HFFc6 (cell line): ENCODE results near the gene OOSP4B. TPM values are rescaled to one million over a fixed set of nuclear protein-coding genes. Genes with fewer than 3 reads are reported as not detected.
"Not testable (repeated sequence)": the region's sequence is repeated elsewhere in the genome, so short reads cannot be mapped to it uniquely, and the experiment has no call there.

Source experiments
- DNase-seq: peaks from one replicate; pipeline ENCODE4 v3.0.0-alpha.2; 2018
- H3K27ac Mint-ChIP-seq: 2 replicates; pipeline ENCODE4 v1.8.0; 2020; ENCODE audit warnings: mild to moderate bottlenecking, mixed read lengths
- H3K27me3 Mint-ChIP-seq: 2 replicates; pipeline ENCODE4 v1.8.0; 2021; ENCODE audit warnings: mild to moderate bottlenecking, moderate library complexity, mixed read lengths; ENCODE audit not compliant: insufficient read depth
- H3K36me3 Mint-ChIP-seq: 2 replicates; pipeline ENCODE4 v1.8.0; 2021; ENCODE audit warnings: low read depth, mixed read lengths
- H3K4me1 Mint-ChIP-seq: 2 replicates; pipeline ENCODE4 v1.8.0; 2020; ENCODE audit warnings: low read depth, mixed read lengths
- H3K4me3 Mint-ChIP-seq: 2 replicates; pipeline ENCODE4 v1.8.0; 2020; ENCODE audit warnings: mild to moderate bottlenecking, moderate library complexity, mixed read lengths
- H3K9me3 Mint-ChIP-seq: 2 replicates; pipeline ENCODE4 v1.8.0; 2020; ENCODE audit warnings: mild to moderate bottlenecking, mixed read lengths
- total RNA-seq, 6 experiments: library from RNA; stranded (reverse); fragmentation: NEBNext Ultra II Directional; extraction: Animal tissue kit (Norgen Biotek cat#: 25700); gene quantifications; 2 replicates in 1 of 6; 3 replicates in 5 of 6; pipeline ENCODE4 v1.2.3, GENCODE V29; 2021
- TF ChIP-seq, protein P1 (sequence below): fragments of 200-600 bp; sonication (generic); IDR thresholded peaks from 2 replicates; pipeline ENCODE4 v1.5.0; 2021; ENCODE audit warnings: antibody characterized with exemption, mild to moderate bottlenecking

Gene OOSP4B
- total RNA-seq, 6 experiments from 2014 or later: not detected

DNA sequence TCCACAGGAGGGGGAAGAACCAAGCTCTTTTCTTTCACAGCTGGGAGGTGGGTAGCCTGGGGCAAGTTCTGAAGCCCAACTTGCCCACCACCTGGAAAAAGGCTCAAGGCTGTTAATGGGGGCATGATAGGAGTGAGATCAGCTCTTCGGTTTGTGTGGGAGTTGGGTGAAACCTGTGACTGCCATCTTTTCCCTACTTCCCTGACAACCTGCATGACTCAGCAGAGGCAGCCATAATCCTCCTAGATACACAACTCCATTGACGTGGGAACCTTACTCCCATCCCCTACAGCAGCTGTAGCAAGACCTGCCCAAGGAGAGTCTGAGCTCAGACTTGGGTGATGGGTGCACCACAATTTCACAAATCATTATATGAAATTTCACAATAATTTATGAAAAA is 13.3 kb upstream of the OOSP4B start:
- Mint-ChIP-seq H3K27ac (no peak overlapping the region), H3K27me3 (peaks cover 2% of the 10 kb centered on the region; the same call in 1 of the 2 replicates), H3K4me3 (no peak overlapping the region), H3K9me3 (peaks cover 12% of the 10 kb centered on the region), H3K36me3 (no peaks in the 10 kb centered on the region), H3K4me1 (no peaks in the 10 kb centered on the region)
- no peak for DNase-seq
- TF ChIP-seq, protein P1, sequence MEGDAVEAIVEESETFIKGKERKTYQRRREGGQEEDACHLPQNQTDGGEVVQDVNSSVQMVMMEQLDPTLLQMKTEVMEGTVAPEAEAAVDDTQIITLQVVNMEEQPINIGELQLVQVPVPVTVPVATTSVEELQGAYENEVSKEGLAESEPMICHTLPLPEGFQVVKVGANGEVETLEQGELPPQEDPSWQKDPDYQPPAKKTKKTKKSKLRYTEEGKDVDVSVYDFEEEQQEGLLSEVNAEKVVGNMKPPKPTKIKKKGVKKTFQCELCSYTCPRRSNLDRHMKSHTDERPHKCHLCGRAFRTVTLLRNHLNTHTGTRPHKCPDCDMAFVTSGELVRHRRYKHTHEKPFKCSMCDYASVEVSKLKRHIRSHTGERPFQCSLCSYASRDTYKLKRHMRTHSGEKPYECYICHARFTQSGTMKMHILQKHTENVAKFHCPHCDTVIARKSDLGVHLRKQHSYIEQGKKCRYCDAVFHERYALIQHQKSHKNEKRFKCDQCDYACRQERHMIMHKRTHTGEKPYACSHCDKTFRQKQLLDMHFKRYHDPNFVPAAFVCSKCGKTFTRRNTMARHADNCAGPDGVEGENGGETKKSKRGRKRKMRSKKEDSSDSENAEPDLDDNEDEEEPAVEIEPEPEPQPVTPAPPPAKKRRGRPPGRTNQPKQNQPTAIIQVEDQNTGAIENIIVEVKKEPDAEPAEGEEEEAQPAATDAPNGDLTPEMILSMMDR: no peak

DNA sequence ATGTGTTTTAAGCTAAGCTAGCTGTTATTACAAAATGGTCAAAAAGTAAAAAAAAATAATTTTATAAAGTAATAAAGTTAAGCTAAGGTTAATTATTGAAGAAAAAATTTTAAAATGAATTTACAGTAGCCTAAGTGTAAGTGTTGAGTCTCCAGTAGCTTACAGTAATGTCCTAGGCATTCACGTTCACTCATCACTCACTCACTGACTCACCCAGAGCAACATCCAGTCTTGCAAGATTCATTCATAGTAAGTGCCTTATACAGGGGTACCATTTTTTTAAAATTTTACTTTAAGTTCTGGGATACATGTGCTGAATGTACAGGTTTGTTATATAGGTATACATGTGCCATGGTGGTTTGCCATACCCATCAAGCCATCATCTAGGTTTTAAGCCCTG is 11.6 kb upstream of the OOSP4B start:
- DNase-seq: no peak
- Mint-ChIP-seq H3K27me3 (peaks cover 2% of the 10 kb centered on the region; the same call in 1 of the 2 replicates), H3K4me1 (no peaks in the 10 kb centered on the region), H3K9me3 (peaks cover 12% of the 10 kb centered on the region), H3K27ac (no peak overlapping the region), H3K4me3 (no peak overlapping the region), H3K36me3 (no peaks in the 10 kb centered on the region; the same call in 1 of the 2 replicates)
- TF ChIP-seq, protein P1: no peak

DNA sequence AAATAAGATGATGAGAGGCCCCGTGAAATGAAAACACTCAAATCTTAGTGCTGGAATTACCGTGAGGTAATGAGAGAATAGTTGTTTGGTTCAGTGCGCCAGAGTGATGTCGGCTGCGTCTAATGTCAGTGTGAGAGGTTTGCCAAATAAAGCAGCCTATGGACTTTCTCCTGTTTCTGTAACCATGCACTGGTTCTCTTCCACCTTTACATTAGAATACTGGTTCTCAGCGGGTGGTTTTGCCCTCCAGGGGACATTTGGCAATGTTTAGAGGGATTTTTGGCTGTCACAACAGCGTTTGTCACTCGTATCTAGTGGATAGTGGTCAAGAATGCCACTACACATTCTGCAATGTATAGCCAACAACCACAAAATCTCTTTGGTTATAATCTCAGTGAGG is 1.1 kb downstream of the OOSP4B start:
- no peak overlapping the region for H3K4me3 Mint-ChIP-seq

DNA sequence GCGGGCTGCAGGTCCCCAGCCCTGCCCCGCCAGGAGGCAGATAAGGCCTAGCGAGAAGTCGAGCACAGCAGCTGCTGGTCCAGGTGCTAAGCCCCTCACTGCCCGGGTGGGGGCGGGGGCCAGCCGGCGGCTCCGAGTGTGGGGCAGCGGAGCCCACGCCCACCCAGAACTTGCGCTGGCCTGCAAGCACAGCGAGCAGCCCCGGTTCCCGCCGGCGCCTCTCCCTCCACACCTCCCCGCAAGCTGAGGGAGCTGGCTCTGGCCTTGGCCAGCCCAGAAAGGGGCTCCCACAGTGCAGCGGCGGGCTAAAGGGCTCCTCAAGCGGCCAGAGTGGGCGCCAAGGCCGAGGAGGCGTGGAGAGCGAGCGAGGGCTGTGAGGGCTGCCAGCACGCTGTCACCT is 3.4 kb downstream of the OOSP4B start:
- not testable (repeated sequence) for H3K4me1 Mint-ChIP-seq, H3K36me3 Mint-ChIP-seq, DNase-seq

More for the DNA sequence above, 1.1 kb downstream of the OOSP4B start:
- Mint-ChIP-seq H3K9me3 (peaks cover 17% of the 10 kb centered on the region), H3K27ac (no peak overlapping the region), H3K4me1 (no peaks in the 10 kb centered on the region), H3K36me3 (peaks cover 8% of the 10 kb centered on the region), H3K27me3 (no peaks in the 10 kb centered on the region; the same call in 1 of the 2 replicates)
- TF ChIP-seq, protein P1: no peak
- no peak for DNase-seq

DNA sequence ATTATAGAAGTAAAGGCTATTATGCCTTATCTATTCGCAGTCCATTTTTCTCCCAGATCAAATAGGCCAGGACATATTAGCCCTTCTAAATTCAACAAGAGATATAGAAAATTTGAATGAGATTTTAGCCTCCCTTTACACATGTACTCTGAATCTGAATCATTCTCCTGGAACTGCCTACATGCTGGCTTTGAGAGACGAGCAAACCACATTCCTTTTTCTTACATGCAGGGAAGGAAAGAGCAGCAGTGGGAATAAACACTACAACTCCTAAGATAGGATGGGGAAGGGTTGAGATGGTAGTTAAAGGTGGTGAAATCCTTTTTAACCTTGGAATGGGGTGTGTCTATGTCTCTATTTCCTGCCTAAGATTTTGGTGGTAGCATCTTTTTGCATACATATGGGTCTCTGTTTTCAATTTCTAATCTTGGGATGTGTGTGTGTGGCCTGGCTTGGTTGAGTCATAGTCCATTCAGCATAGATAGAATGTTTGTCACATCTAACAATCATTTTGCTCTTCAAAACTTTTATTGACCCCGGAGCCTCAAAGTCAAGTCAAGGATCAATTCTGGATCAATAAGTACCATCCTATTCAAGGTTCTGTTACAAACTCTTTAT is 12.1 kb downstream of the OOSP4B start:
- TF ChIP-seq, protein P1: no peak
- Mint-ChIP-seq H3K27me3 (no peaks in the 10 kb centered on the region), H3K9me3 (peaks cover 26% of the 10 kb centered on the region), H3K4me1 (no peaks in the 10 kb centered on the region), H3K27ac (no peak overlapping the region), H3K36me3 (no peaks in the 10 kb centered on the region), H3K4me3 (no peak overlapping the region)
- DNase-seq: no peak

More for the DNA sequence above, 3.4 kb downstream of the OOSP4B start:
- not testable (repeated sequence) for H3K27me3 Mint-ChIP-seq, H3K4me3 Mint-ChIP-seq, H3K27ac Mint-ChIP-seq
- H3K9me3 Mint-ChIP-seq: peaks cover 17% of the 10 kb centered on the region

DNA sequence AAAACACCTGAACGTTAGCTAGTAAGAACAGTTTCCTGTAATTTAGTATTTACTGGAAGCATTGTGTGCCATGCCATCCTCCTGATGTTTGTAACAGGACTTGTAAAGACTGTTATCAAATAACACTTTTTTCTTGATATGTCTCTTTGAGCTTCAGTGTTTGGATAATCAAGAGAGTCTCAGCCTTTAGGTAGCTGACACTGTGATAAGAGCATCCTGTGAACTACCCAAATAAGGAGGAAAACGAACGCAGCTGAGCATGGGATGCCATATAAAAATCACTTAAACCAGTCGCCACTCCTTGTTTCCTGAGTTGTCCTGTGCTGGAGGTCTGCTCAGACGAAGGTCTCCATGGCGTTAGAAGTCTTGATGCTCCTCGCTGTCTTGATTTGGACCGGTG is 23.1 kb downstream of the OOSP4B start, which contains the start of gene OOSP2:
Gene OOSP2 (plus strand): TSS at position 301 of the 400 bp plus-strand sequence. CDS start 51 bp downstream, at position 352.
- Mint-ChIP-seq H3K4me1 (no peaks in the 10 kb centered on the region), H3K36me3 (no peaks in the 10 kb centered on the region), H3K27ac (no peak within 1 kb of the TSS), H3K9me3 (peaks cover 10% of the 10 kb centered on the region), H3K4me3 (no peak within 1 kb of the TSS), H3K27me3 (no peaks in the 10 kb centered on the region)
- TF ChIP-seq, protein P1: no peak
- no peak for DNase-seq

DNA sequence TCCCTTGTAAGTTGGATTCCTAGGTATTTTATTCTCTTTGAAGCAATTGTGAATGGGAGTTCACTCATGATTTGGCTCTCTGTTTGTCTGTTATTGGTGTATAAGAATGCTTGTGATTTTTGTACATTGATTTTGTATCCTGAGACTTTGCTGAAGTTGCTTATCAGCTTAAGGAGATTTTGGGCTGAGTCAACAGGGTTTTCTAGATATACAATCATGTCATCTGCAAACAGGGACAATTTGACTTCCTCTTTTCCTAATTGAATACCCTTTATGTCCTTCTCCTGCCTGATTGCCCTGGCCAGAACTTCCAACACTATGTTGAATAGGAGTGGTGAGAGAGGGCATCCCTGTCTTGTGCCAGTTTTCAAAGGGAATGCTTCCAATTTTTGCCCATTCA is 33.4 kb downstream of the OOSP4B start:
- not testable (repeated sequence) for H3K36me3 Mint-ChIP-seq, H3K9me3 Mint-ChIP-seq, H3K27me3 Mint-ChIP-seq, H3K4me3 Mint-ChIP-seq, H3K4me1 Mint-ChIP-seq, DNase-seq, H3K27ac Mint-ChIP-seq

DNA sequence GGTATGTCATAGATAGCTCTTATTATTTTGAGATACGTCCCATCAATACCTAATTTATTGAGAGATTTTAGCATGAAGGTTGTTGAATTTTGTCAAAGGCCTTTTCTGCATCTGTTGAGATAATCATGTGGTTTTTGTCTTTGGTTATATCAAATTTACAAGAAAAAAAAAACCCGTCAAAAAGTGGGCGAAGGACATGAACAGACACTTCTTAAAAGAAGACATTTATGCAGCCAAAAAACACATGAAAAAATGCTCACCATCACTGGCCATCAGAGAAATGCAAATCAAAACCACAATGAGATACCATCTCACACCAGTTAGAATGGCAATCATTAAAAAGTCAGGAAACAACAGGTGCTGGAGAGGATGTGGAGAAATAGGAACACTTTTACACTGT is 33.9 kb downstream of the OOSP4B start:
- H3K4me3 Mint-ChIP-seq, H3K27me3 Mint-ChIP-seq, H3K9me3 Mint-ChIP-seq, H3K27ac Mint-ChIP-seq, DNase-seq, H3K36me3 Mint-ChIP-seq, H3K4me1 Mint-ChIP-seq: not testable (repeated sequence)
